ENCODE measurements around the gene HSDL1.

Gene HSDL1

DNA sequence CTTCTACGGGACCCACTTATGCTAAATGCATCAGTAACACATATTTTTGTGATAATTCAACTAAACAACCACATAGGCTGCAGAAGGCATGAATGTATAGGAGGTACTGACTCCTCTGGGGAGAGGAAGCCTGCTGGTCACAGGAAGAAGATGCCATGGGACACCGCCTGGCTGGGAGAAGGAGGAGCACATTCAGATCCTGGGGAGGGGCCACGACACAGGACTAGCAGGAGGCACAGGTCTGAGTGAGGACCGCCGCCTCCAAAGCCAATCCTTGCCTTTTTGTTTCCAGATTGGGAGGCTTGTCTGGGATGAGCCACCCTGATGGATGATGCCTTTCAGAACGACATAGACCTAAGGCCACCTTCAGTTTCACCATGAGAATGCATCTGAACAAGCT lies 62.9 kb downstream of the HSDL1 start:
- DNase-seq (ENCODE audit: low spot score) = no peak

DNA sequence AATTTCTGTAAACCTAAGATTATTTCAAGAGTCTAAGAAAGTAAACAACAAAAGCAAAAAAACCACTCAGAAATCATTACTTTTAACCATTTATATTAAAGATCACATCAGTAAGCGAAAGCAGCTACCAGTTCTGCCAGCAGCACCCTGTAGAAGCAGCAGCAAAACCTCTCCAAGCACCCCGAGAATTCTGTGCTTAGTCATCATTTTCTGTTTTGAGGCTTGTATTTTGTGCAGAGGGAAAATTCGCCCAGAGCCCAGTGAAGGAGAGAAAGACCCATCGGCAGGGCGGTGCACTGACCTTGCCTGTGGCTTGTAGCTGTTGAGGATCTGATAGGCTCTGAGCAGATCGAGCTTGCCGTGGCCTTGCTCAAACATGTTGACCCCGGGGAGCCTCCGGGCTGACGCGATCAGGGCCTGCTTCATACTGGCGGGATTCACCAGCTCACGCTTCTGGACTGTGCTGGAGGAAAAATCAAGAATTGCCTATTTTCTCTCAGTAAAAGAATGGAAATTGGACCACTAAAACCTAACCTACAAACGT lies 63.5 kb downstream of the HSDL1 start:
- DNase-seq (ENCODE audit: low spot score) = no peak

DNA sequence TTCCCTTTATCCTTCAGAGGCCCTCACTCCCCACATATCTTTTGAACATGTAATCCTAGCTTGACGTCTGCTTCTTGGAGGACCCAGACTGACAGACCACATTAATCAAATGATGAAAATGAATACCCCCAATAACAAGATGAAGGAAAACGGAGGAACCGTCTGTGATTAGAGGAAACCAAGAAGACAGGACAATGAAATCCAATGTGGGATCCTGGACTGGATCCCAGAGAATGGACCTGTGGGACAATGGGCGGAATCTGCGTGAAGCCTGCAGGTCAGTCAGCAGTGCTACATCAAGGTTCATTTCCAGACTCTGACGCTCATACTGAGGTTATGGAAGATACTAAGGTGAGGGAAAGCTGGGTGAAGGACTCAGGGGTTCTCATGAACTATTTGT lies 64.2 kb downstream of the HSDL1 start:
- no peak for DNase-seq (ENCODE audit: low spot score)

DNA sequence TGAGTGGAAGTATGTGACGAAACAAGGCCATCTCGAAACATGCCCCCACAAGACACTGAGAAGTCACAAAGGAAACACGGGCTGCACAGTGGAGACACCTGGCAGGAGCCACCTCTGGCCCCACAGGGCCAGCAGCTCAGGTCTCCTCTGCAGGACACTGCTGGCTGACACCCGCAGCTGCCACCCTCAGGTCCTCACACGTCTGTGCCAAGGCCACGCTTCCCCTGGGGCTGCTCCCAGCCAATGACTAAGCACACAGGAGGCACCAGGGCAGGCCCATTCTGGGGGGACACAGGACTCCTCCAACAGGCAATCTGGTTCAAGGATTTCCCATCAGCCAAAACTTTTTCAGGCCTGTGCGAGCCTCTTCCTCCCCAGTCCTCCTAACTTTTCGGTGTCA lies 64.6 kb downstream of the HSDL1 start:
- no peak for DNase-seq (ENCODE audit: low spot score)

DNA sequence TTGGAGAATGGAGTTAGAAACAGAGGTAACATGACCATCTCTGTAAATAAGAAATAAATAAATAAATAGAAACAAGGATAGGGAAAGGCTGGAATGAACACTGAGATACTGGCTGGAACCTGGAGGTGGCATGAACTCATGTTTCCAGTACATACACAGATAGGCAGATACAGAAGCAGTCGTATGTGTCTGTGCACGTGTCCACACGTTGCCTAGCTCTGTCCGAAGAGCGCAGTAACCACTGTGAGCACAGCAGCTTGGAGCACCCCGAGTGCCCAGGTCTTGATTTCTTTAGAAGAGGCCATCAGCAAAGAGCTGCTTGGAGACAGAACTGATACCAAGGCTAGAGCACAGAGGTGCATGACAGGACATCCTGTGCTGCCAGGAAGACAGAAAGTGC lies 65.3 kb downstream of the HSDL1 start:
- DNase-seq (ENCODE audit: low spot score) = no peak

DNA sequence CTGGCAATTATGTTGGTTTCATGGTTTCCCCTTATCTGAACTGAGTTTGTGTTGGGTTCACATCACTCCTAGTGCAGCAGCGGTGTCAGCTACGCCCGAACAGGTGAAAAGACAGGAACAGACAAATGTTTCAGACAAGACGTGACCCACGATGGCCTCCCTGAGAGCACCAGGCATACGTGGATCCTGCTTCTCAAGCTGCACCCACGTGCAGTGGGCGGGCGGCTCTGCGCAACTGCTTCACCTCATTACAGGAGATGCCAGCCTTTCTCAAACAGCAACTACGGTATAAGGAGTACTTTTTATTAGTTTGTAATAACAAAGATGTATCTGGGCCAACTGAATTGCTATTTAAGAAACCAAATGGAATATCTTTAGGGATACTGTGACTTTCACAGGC lies 69.6 kb downstream of the HSDL1 start:
- no peak for DNase-seq (ENCODE audit: low spot score)

DNA sequence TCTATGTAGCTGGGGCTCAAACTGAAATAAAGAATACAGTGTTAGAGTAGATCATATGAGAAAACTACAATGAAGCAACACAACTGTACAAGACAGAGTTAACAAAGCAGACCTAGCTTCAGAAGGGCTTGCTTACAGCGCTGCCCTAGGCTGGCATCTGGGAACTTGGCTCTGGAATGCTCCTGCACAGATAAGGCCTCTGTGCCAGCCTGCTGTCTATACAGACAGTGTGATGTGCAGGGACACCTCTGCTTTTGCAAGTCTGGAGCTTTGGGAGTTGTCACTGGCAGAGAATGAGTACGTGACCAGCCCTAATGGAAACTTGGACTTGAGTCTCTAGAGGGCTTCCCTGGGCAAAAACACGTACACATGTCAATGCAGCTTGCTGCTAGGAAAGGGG lies 70.3 kb downstream of the HSDL1 start:
- DNase-seq (ENCODE audit: low spot score) = no peak

All from cerebellar cortex (tissue), 1 donor.